ENCODE results near the gene C1orf122. TPM values are rescaled to one million over a fixed set of nuclear protein-coding genes. Genes with fewer than 3 reads are reported as not detected.

C1orf122 gene
- polyA plus RNA-seq, 1 of the 3 experiments (the other 2 are of a cell fraction), result 75.3 TPM

GRCh38 chr1:37828410-37829074 is 21.0 kb downstream of the C1orf122 start:
- ChIA-PET CTCF (interaction anchor here (0.7 to 1.3 kb wide), 3 partner anchors 17 to 31 kb away, joined by 3 to 4 read pairs (median 4); partner anchors contain the start of gene MTF1), POLR2A (interaction anchor here (1.0 kb wide), 1 partner anchor 31 kb away, joined by 3 read pairs; the partner anchor contains the start of gene MTF1)
- Histone ChIP-seq H3K36me3 (replicated peaks in 1 of 2; ENCODE audit: control insufficient read depth in 1 of 2, insufficient read depth in 2 of 2, low read length in 1 of 2) (peaks cover 42 to 48% of the 10 kb centered on the region in 2 experiments), H2AFZ (ENCODE audit: low read depth) (no peak overlapping the region), H3K4me2 (no peak overlapping the region), H3K27me3 (ENCODE audit: insufficient read depth) (no peaks in the 10 kb centered on the region), H3F3A (replicated peaks; ENCODE audit: insufficient read depth) (peaks cover 5% of the 10 kb centered on the region), H3K9me2 (no peaks in the 10 kb centered on the region), H4K20me1 (ENCODE audit: insufficient read depth) (no peaks in the 10 kb centered on the region), H3K27ac (ENCODE audit: low read depth in 2 of 2, low read length in 1 of 2) (no peak overlapping the region), H3K4me3 (ENCODE audit: low read depth in 2 of 2, low read length in 1 of 2) (no peak overlapping the region), H3K9me3 (no peaks in the 10 kb centered on the region), H3K4me1 (ENCODE audit: control insufficient read depth in 1 of 2, insufficient read depth in 2 of 2, low read depth in 1 of 2, low read length in 1 of 2) (no peaks in the 10 kb centered on the region), H3K79me2 (ENCODE audit: insufficient read depth) (no peaks in the 10 kb centered on the region), H3K9ac (no peak overlapping the region)
- no peak for DNase-seq
- 95% methylated on average over 12 of the region's 12 CpGs for WGBS (ENCODE audit: low lambda C conversion rate)
- TF ChIP-seq RCOR1 (IDR thresholded peaks at IDR 0.05; ENCODE audit: low read length) (no peak), YY1 (IDR thresholded peaks at IDR 0.05; ENCODE audit: low read depth) (no peak), TEAD4 (IDR thresholded peaks at IDR 0.05; ENCODE audit: borderline replicate concordance, insufficient read depth) (no peak), JUND (IDR thresholded peaks at IDR 0.05) (no peak), FOXJ3 (CRISPR knock-in tag; IDR thresholded peaks at IDR 0.05) (no peak), SMC3 (IDR thresholded peaks at IDR 0.05; ENCODE audit: low read depth, low read length) (no peak), FOSL2 (IDR thresholded peaks at IDR 0.05; ENCODE audit: borderline replicate concordance, low read depth) (no peak), PBX3 (IDR thresholded peaks at IDR 0.05) (no peak), ELF1 (IDR thresholded peaks at IDR 0.05) (no peak), RFX5 (IDR thresholded peaks at IDR 0.05; ENCODE audit: low read length) (no peak), SIN3A (IDR thresholded peaks at IDR 0.05; ENCODE audit: borderline replicate concordance, low read depth, low read length) (no peak), EZH2phosphoT487 (IDR thresholded peaks at IDR 0.05; ENCODE audit: borderline replicate concordance, low read depth) (no peak), TCF12 (IDR thresholded peaks at IDR 0.05) (no peak), GABPA (IDR thresholded peaks at IDR 0.05; ENCODE audit: low read depth) (no peak), CHD2 (IDR thresholded peaks at IDR 0.05; ENCODE audit: low read length, partially characterized antibody) (no peak), MEF2A (IDR thresholded peaks at IDR 0.05; ENCODE audit: borderline replicate concordance, low read depth) (no peak), TAF1 (IDR thresholded peaks at IDR 0.05; ENCODE audit: borderline replicate concordance, low read depth, low read length) (no peak), EP300 (IDR thresholded peaks at IDR 0.05; ENCODE audit: borderline replicate concordance in 1 of 2, low read depth in 1 of 2, low read length in 1 of 2) (no peak)

- Histone ChIP-seq H3K36me3 (replicated peaks in 1 of 2; ENCODE audit: control insufficient read depth in 1 of 2, insufficient read depth in 2 of 2, low read length in 1 of 2) (peaks cover 55 to 62% of the 10 kb centered on the region in 2 experiments), H3K79me2 (ENCODE audit: insufficient read depth) (no peaks in the 10 kb centered on the region), H3K9ac (no peak overlapping the region), H3K27me3 (ENCODE audit: insufficient read depth) (no peaks in the 10 kb centered on the region), H2AFZ (ENCODE audit: low read depth) (no peak overlapping the region), H3K4me3 (ENCODE audit: low read depth in 2 of 2, low read length in 1 of 2) (no peak overlapping the region), H3K4me1 (ENCODE audit: control insufficient read depth in 1 of 2, insufficient read depth in 2 of 2, low read depth in 1 of 2, low read length in 1 of 2) (no peaks in the 10 kb centered on the region), H3K9me2 (no peaks in the 10 kb centered on the region), H3K4me2 (no peak overlapping the region), H3K27ac (ENCODE audit: low read depth in 2 of 2, low read length in 1 of 2) (no peak overlapping the region), H4K20me1 (ENCODE audit: insufficient read depth) (no peaks in the 10 kb centered on the region), H3F3A (replicated peaks; ENCODE audit: insufficient read depth) (no peaks in the 10 kb centered on the region), H3K9me3 (no peaks in the 10 kb centered on the region)
- CTCF ChIA-PET, result interaction anchor here (0.8 to 2.6 kb wide), 7 partner anchors 8 to 45 kb away, joined by 3 to 9 read pairs (median 4); no protein-coding TSS in a partner anchor
- POLR2A ChIA-PET, result no interaction called here
- no peak for DNase-seq
- WGBS (ENCODE audit: low lambda C conversion rate), result 98% methylated on average over 4 of the region's 4 CpGs
- TF ChIP-seq JUND (IDR thresholded peaks at IDR 0.05) (no peak), FOXM1 (IDR thresholded peaks at IDR 0.05; ENCODE audit: low read depth) (no peak), RXRA (IDR thresholded peaks at IDR 0.05; ENCODE audit: borderline replicate concordance, low read depth) (no peak), SMC3 (IDR thresholded peaks at IDR 0.05; ENCODE audit: low read depth, low read length) (no peak), RAD21 (IDR thresholded peaks at IDR 0.05; ENCODE audit: low read length) (no peak), ZBTB33 (IDR thresholded peaks at IDR 0.05; ENCODE audit: borderline replicate concordance, low read depth) (no peak), REST (IDR thresholded peaks at IDR 0.05; ENCODE audit: low read depth, low read length) (no peak)
Observed at GRCh38 chr1:37831109-37831508, 23.5 kb downstream of the C1orf122 start.
